HG03175 (cell line): ENCODE data around the gene DAD1.

ENCODE experiments used
- ATAC-seq: cut with Tn5 transposase; IDR thresholded peaks from one replicate; pipeline ENCODE4 v1.9.1; 2021; ENCODE audit warnings: mild to moderate bottlenecking, moderate library complexity; ENCODE audit not compliant: unreplicated experiment

The DAD1 gene

DNA sequence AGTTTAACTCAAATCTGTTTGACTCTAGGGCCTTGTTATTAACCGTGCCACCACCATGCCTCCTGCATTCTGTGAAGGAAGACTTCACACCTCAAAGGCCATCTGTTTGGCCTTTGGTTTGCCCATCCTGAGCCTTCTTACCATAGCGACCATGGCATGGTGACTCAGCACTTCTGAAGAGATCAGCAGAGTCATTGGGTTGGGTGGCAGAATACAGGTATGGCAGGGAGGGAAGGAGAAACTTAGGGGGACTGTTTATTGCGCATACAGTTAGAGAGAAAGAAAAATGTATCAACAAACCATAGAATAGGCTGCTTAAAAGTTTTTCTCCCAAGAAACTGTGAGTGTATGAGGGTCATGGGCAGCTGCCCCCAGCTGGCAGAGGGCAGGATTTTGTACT lies 49.2 kb downstream of the DAD1 start:
- ATAC-seq, result no peak

GRCh38 chr14:22538671-22539228 lies 50.3 kb downstream of the DAD1 start:
- ATAC-seq, result no peak

DNA sequence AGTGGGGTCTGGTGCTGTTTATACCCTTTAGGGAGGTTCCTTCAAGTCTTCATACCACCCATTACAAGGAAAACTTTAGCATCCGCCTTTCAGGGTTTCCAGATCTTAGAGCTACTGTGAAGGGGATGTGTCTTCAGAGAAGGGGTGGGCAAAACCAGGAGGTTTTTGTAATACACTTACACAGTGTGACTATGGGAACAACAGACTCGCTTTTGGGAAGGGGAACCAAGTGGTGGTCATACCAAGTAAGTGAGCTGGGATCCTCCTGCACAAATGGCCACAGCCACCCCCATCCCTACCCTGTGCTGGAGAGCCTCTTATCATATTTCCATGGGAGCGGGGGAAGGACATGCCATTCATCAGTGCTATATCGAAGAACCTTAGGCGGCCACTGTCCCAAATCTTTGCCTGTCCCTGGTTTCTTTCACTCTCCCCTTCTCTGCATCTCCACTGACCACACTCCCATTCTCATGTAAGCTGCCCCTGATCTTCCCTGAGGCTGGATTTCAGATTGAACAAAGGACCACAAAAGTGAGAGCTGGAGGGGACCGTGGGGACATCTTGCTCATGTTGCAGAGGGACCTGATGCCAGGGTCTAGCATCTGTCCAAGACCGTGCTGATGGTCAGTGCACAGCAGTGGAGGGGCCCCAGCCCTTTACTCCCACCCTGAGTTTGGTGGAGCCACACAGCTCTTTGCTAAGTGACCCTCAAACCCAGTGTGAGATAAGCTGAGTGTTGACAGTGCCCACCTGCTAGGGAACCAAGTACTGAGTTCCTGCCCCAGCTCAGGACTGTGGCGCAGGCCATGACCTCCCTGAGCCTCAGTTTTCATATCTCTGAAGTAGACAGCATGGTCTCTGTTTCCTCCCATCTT lies 51.4 kb downstream of the DAD1 start:
- no peak for ATAC-seq

DNA sequence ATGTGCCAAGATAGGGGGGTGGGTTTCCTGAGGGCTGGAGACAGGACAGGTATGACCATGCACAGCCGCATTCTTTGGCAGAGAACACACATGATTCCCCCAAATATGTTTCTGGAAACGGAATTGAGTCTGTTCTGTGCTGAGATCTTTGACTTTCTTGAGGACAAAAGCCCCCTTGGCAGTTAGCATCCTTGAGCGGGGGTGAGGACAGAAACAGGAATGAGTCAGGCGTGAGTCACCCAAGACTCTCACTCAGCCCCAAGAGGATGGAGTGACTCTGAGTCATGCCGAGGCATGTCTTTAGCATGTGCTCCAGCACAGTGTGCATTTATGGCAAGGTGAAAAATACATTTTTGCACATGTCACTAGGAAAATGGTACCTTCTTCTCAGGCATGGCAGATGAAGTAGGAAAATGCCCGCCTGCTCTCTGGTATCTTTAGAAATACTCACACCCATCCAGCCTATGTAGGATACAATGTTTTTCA lies 52.1 kb downstream of the DAD1 start:
- ATAC-seq, result peak; percentile 78

DNA sequence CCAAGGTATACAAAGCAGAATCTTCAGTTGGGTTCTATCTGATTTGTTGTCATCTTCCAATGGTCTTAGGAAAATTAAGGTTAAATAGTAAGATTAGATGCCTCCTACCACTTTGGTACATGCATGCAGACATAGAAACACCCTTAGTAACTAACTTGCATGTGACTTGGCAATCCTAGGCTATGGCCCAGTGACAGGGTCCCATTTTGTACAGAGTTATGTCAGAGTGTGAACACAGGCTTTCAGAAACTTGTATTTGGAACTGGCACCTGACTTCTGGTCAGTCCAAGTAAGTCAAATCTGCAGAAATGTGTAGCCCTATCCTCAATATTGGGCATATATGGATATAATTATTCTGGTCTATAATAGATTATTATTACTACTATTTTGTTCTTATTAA lies 53.1 kb downstream of the DAD1 start:
- ATAC-seq, result no peak

DNA sequence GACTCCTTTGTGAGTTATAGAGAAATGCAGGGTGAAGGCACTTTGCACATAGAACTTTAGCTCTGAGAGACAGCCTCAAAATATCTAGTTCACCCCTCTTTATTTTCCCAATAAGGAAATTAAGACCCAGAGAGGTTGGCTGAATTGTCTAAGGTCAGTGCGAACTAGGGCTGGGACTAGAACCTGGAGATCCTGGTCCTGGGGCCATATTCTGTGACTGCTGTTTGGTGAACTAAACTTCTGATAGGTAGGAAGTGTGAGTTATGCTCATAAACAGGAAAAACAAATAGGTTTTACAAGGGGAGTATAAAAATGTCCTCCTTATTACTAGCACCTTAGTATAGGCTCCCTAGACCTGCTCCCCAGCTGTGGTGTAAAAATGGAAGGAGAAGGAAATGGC lies 53.9 kb downstream of the DAD1 start:
- ATAC-seq, result no peak

DNA sequence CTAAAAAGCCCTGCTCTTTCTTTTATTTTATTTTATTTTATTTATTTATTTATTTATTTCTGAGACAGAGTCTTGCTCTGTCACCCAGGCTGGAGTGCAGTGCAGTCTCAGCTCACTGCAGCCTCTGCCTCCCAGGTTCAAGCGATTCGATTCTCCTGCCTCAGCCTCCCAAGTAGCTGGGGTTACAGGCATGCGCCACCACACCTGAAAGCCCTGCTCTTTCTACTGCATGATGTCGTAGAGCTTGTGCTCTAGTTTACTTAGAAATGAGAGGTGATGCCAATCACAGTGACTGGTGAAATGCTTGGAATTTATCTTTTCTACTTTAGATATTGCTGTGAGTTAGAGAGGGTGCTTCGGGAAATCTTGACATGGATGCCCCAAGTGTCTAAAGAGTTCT lies 54.5 kb downstream of the DAD1 start:
- no peak for ATAC-seq

DNA sequence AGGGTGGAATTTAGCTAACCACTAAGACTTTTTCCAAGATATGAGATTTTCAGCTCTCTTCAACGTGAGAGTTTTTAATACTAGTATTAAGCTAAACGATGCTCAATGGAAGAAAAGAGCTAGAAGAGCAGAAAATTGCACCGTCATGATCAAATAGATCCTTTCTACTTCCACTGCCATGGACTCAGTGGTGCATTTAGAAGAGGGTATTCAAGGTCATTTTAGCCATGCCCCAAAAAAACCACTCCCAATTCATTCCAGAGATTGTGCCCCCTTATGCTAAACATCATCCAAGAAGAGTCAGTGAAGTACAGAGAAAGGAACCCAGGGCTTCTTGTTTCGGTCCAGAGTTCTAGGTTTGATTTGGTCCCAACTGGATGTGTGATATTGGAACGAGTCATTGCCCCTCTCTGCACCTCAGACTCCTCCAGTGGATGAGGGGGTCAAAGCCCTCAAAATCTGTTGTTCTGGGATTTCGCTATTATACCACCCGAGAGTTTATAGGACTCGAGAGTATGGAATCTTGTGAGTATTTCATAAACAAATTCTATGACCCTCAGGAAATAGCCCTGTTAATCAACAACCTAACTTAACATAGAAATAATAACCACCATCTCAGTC lies 55.2 kb downstream of the DAD1 start:
- ATAC-seq, result no peak

DNA sequence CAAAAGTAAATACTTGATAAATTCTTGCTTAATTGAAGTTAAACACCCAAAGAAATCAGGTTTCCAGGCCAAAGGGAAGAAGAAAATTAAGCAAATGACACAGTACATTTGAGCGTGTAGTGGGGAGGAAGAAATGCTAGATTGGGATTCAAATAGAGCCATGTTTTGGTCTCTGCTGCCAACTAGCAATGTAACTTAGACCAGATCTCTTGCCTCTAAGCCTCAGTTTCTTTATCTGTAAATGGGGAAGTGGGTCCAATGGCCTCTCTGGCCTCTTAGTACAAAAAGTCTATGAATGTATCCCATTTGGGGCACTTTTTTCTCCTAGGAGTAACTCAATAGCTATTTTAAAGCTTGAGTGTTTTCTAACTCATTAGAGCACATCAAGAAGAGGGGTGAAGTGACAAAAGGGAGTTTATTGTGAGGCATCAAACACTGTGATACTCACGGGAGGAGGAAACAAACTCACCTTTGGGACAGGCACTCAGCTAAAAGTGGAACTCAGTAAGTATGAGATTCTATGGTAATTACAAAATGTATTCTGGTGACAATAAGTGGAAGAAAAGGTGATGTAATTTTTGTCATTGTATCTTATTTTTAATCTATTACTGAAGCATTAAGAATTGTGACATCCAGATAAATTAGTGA lies 55.8 kb downstream of the DAD1 start:
- ATAC-seq, result no peak

- ATAC-seq, result no peak
These were observed 56.5 kb downstream of the DAD1 start for GRCh38 chr14:22532345-22533056.

DNA sequence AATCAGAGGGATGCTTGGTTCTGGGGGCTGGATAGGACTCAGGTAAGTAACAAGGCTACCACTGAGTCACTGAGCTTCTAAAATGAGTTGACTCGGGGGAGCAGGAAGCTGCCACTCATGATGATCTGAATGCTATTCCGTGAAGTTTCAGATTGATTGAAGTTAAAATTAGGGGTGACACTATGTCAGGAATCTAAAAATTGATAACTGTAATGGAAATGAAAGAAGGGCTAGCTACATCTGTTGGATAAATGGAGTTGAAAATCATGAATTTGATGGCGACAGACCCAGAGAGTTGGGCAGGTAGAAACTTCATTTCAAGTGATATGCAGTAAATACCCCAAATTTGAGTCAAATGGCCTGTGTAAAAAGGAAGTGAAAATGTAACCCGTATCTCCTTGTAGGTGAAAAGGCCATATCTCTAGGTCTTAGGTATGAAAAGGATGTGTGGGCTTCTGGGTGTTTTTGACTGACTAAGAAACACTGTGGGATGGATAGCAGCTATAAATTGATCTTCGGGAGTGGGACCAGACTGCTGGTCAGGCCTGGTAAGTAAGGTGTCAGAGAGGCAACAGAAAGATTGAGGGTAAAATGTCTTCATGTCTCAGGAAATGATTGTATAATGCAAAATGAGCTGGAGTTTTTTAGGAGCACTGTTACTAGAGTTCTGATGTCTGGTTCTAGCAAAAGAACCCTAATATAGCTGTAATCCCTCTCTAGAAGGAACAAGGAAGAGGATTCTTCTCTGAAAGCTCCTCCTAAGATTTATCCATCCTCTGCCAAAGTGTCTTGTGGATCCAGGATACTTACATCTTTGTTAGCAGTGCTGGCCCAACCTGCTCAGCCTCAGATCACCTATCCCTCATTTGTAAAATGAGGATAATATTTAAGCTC lies 57.3 kb downstream of the DAD1 start:
- peak; percentile 76 for ATAC-seq

DNA sequence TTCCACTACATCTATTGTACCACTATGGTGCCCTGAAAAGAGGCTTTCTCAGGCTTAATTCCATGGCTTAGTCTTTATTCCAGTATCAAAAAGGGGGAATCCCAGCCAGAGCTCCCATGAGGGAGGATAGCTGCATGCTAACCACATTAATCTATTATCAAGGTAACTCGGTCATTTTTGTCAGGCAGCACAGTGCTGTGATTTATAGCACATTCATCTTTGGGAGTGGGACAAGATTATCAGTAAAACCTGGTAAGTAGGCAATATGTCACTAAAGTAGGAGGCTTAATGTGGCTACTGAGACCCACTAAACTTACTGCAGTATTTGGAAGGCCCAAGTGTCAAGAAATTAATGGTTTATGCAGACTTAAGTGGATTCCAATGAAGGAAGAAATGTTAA lies 58.9 kb downstream of the DAD1 start:
- ATAC-seq, result no peak

DNA sequence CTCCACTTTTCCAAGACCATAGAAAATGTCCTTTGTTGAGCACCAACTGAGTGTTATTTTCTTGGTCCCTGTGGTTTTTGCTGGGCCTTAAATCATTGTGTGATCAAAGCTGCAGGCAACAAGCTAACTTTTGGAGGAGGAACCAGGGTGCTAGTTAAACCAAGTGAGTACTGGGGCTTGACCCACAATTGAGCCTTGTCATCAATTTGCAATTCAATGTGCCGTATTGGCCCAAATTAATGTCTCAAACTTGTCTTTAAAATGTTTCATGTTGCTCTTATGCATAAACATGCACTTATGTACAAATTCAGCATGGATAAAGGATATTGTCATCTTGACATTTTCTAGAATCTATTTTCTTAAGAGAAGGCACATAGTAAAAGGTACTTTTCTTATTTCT lies 62.3 kb downstream of the DAD1 start:
- no peak for ATAC-seq

GRCh38 chr14:22526218-22526617 lies 62.8 kb downstream of the DAD1 start:
- no peak for ATAC-seq

GRCh38 chr14:22524784-22525161 lies 64.3 kb downstream of the DAD1 start:
- no peak for ATAC-seq

DNA sequence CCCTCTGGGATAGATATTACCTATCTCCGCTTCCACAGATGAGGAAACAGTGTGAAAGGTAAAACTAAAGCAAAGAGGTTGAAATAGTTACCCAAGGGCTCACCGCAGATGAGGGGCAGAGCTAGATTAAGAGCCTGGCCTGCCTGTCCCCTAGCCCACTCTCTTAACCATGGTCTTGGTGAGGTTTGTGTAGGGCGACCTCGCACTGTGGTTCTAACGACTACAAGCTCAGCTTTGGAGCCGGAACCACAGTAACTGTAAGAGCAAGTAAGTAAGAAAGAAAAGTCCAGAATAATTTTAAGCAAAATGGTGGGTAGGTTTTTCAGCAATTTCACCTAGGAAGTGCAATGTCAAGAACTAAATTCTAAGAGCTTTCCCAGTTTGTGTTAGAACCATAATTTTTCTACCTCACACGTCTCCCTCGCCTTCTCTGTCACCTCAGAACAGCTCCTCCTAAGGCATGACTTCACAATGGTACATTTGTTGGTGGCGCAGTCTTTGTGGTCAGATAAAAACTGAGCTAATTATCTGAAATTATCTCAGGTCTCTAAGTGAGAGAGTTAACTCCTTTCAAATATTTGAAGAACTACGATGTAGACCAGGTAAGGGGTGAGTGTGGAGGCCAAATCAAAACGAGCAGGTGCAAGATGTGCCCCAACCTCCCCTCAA lies 64.8 kb downstream of the DAD1 start:
- no peak for ATAC-seq

GRCh38 chr14:22523283-22523682 lies 65.7 kb downstream of the DAD1 start:
- ATAC-seq, result no peak

DNA sequence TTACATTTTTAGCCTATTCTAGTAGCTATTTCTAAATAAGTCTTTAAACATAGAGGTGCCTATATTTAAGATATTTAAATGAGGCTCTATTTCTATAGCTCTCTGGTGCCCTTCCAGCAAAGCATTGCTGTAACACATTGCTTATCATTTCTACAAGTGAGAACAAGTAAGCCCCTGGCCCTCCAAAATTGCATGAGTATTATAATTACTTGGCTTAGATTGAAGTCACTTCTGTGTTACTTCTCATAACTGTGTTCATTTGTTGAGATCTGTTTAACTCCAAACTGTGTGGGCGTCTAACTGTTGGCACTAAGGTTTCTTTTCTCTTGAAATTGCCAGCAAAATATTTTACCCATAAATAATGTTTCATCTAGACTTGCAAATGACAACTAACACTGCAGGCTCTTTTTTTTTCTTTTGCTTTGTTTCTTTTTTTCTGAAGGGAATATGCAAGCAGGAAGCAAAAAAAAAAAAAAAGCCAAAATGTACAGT lies 66.5 kb downstream of the DAD1 start:
- ATAC-seq, result no peak
